HEK293 (cell line): ENCODE data around the gene CIRBP.

Experiments
- CTCF ChIP-seq: fragments of 450-650 bp; formaldehyde crosslinking; IDR thresholded peaks from 2 replicates; pipeline ENCODE4 v1.5.1; 2016; ENCODE audit warnings: missing biosample characterization, missing genetic modification characterization
- HOXD13 ChIP-seq: sonication (generic); formaldehyde crosslinking; IDR thresholded peaks from 2 replicates; pipeline ENCODE4 v1.8.0; 2022; ENCODE audit warnings: missing genetic modification reagents, borderline replicate concordance
- SP2 ChIP-seq: fragments of 450-650 bp; formaldehyde crosslinking; IDR thresholded peaks from 2 replicates; pipeline ENCODE4 v1.5.1; 2016; ENCODE audit warnings: missing biosample characterization, missing genetic modification characterization
- ZNF302 ChIP-seq: fragments of 450-650 bp; formaldehyde crosslinking; IDR thresholded peaks from 2 replicates; pipeline ENCODE4 v1.5.1; 2016; ENCODE audit warnings: missing biosample characterization, missing genetic modification characterization, low read depth
- ZNF398 ChIP-seq: fragments of 450-650 bp; formaldehyde crosslinking; IDR thresholded peaks from 2 replicates; pipeline ENCODE4 v1.5.1; 2017; ENCODE audit warnings: missing biosample characterization, missing genetic modification characterization
- ZNF704 ChIP-seq: fragments of 450-650 bp; formaldehyde crosslinking; IDR thresholded peaks from 2 replicates; pipeline ENCODE4 v1.5.1; 2016; ENCODE audit warnings: missing biosample characterization, missing genetic modification characterization
- ZNF785 ChIP-seq: fragments of 450-650 bp; formaldehyde crosslinking; IDR thresholded peaks from 2 replicates; pipeline ENCODE4 v1.5.1; 2016; ENCODE audit warnings: missing biosample characterization, missing genetic modification characterization

GRCh38 chr19:1238369-1239303 lies 30.5 kb upstream of the CIRBP start:
- TF ChIP-seq CTCF (tag by site-specific recombination) (no peak), ZNF302 (tag by site-specific recombination) (no peak), ZNF785 (tag by site-specific recombination) (no peak), SP2 (no peak), ZNF398 (no peak), ZNF704 (no peak), HOXD13 (no peak)
